Right atrium auricular region (tissue), 2 donors: Measurements from ENCODE around the gene CERS6. TPM values are rescaled to one million over a fixed set of nuclear protein-coding genes. Genes with fewer than 3 reads are reported as not detected.

Source experiments
- DNase-seq: peaks from one replicate; pipeline ENCODE4 v3.0.0-alpha.2; 2019; ENCODE audit warnings: low spot score
- H3K27ac ChIP-seq, 2 donors: fragments of 200-600 bp; sonication (generic); 1 replicate in 1 of 2; 2 replicates in 1 of 2; pipeline ENCODE4 v1.5.1; 2016 to 2019
- H3K27me3 ChIP-seq, 2 donors: fragments of 200-600 bp; sonication (generic); one replicate each; pipeline versions ENCODE4 v1.5.1 to v1.6.0; 2017 to 2019
- H3K36me3 ChIP-seq: fragments of 200-600 bp; sonication (generic); one replicate; pipeline ENCODE4 v1.5.1; 2016
- H3K4me1 ChIP-seq, 2 donors: fragments of 200-600 bp; sonication (generic); one replicate each; pipeline versions ENCODE4 v1.5.1 to v1.6.0; 2017 to 2019
- H3K4me3 ChIP-seq, 2 donors: fragments of 200-600 bp; sonication (generic); 1 replicate in 1 of 2; 2 replicates in 1 of 2; pipeline ENCODE4 v1.5.1; 2017 to 2019; ENCODE audit warnings: mild to moderate bottlenecking in 1 of 2, moderate library complexity in 1 of 2
- H3K9me3 ChIP-seq, 2 donors: fragments of 200-600 bp; sonication (generic); one replicate each; pipeline ENCODE4 v1.5.1; 2019
- CTCF ChIP-seq, 2 donors: fragments of 200-600 bp; sonication (generic); IDR thresholded peaks; one replicate each; pipeline ENCODE4 v1.5.1; 2019; ENCODE audit warnings: antibody characterized with exemption in 2 of 2
- total RNA-seq, 2 donors: library from RNA; depleted of rRNA; stranded (reverse); fragments of >200 nt; gene quantifications; one replicate each; pipeline ENCODE4 v1.1.0, GENCODE V29; 2016

Gene CERS6
- total RNA-seq, 2 donors from 2014 or later: 59.4 to 74.5 TPM

GRCh38 chr2:168692132-168692744 lies 236.2 kb downstream of the CERS6 start:
- Histone ChIP-seq H3K9me3 (no peaks in the 10 kb centered on the region), H3K36me3 (no peaks in the 10 kb centered on the region), H3K27me3 (no peaks in the 10 kb centered on the region), H3K27ac (no peak overlapping the region), H3K4me3 (no peak overlapping the region), H3K4me1 (peaks cover 0 to 4% of the 10 kb centered on the region in 2 donors)
- DNase-seq: no peak
- no peak for TF ChIP-seq CTCF (IDR thresholded peaks at IDR 0.05)

GRCh38 chr2:168694173-168694572 lies 238.1 kb downstream of the CERS6 start:
- Histone ChIP-seq H3K27me3 (no peaks in the 10 kb centered on the region), H3K4me3 (no peak overlapping the region), H3K4me1 (peaks cover 0 to 4% of the 10 kb centered on the region in 2 donors), H3K9me3 (no peaks in the 10 kb centered on the region), H3K36me3 (no peaks in the 10 kb centered on the region), H3K27ac (no peak overlapping the region)
- no peak for TF ChIP-seq CTCF (IDR thresholded peaks at IDR 0.05)
- no peak for DNase-seq

GRCh38 chr2:168694866-168695265 lies 238.8 kb downstream of the CERS6 start:
- no peak for TF ChIP-seq CTCF (IDR thresholded peaks at IDR 0.05)
- H3K4me3 ChIP-seq: no peak overlapping the region
- no peaks in the 10 kb centered on the region for H3K9me3 ChIP-seq
- H3K27me3 ChIP-seq: no peaks in the 10 kb centered on the region
- H3K4me1 ChIP-seq: peaks cover 0 to 7% of the 10 kb centered on the region in 2 donors
- no peak overlapping the region for H3K27ac ChIP-seq
- H3K36me3 ChIP-seq: no peaks in the 10 kb centered on the region
- DNase-seq: no peak

GRCh38 chr2:168697668-168698121 lies 241.6 kb downstream of the CERS6 start:
- Histone ChIP-seq H3K4me1 (peaks cover 0 to 25% of the 10 kb centered on the region in 2 donors), H3K36me3 (no peaks in the 10 kb centered on the region), H3K9me3 (no peaks in the 10 kb centered on the region), H3K27ac (no peak overlapping the region), H3K27me3 (no peaks in the 10 kb centered on the region), H3K4me3 (no peak overlapping the region)
- no peak for TF ChIP-seq CTCF (IDR thresholded peaks at IDR 0.05)
- no peak for DNase-seq

- no peak for DNase-seq
- no peaks in the 10 kb centered on the region for H3K9me3 ChIP-seq
- no peak for TF ChIP-seq CTCF (IDR thresholded peaks at IDR 0.05)
- no peaks in the 10 kb centered on the region for H3K36me3 ChIP-seq
- H3K27me3 ChIP-seq: no peaks in the 10 kb centered on the region
- no peak overlapping the region for H3K27ac ChIP-seq
- H3K4me1 ChIP-seq: peaks cover 0 to 25% of the 10 kb centered on the region in 2 donors
- H3K4me3 ChIP-seq: no peak overlapping the region
Measured at GRCh38 chr2:168698969-168699368, 242.9 kb downstream of the CERS6 start.
